Measurements from ENCODE around the gene SEMA6A. TPM values are rescaled to one million over a fixed set of nuclear protein-coding genes. Genes with fewer than 3 reads are reported as not detected.

Gene SEMA6A
- total and polyA plus RNA-seq, 10 of the 15 experiments (the other 5 are each of a cell fraction or from before 2014, with no cell fraction given): 0.16 to 10.2 (median 1.1) TPM

GRCh38 chr5:116424951-116425350, 149.7 kb downstream of the SEMA6A start:
- ATAC-seq: no peak
- H3K9me3 ChIP-seq (replicated peaks; ENCODE audit: control insufficient read depth, insufficient read depth, low read length): no peaks in the 10 kb centered on the region
- no peak for FAIRE-seq
- TF ChIP-seq POLR2AphosphoS2 (IDR thresholded peaks at IDR 0.05; ENCODE audit: low read depth, low read length) (no peak), DPF2 (IDR thresholded peaks at IDR 0.05) (no peak), SRF (IDR thresholded peaks at IDR 0.05; ENCODE audit: low read depth in 2 of 2, low read length in 2 of 2) (no peak), ZSCAN29 (IDR thresholded peaks at IDR 0.05) (no peak), SUZ12 (IDR thresholded peaks at IDR 0.05; ENCODE audit: unreplicated experiment) (no peak), ZZZ3 (IDR thresholded peaks at IDR 0.05; ENCODE audit: control insufficient read depth, insufficient read length, low read depth) (no peak), KAT2A (conservative IDR thresholded peaks at IDR 0.05; ENCODE audit: control insufficient read depth, low read depth, low read length) (no peak), TBL1XR1 (IDR thresholded peaks at IDR 0.05; ENCODE audit: low read depth, low read length) (no peak), HCFC1 (IDR thresholded peaks at IDR 0.05; ENCODE audit: low read length) (no peak), EGR1 (IDR thresholded peaks at IDR 0.05; ENCODE audit: borderline replicate concordance in 1 of 2, low read depth in 2 of 2, low read length in 2 of 2) (no peak), RELB (IDR thresholded peaks at IDR 0.05; ENCODE audit: low read depth) (no peak), NR2F1 (conservative IDR thresholded peaks at IDR 0.05) (no peak), ZNF207 (IDR thresholded peaks at IDR 0.05; ENCODE audit: borderline replicate concordance) (no peak), ZNF687 (IDR thresholded peaks at IDR 0.05) (no peak)
- TF ChIP-seq, protein P1, sequence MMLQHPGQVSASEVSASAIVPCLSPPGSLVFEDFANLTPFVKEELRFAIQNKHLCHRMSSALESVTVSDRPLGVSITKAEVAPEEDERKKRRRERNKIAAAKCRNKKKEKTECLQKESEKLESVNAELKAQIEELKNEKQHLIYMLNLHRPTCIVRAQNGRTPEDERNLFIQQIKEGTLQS (IDR thresholded peaks at IDR 0.05; ENCODE audit: borderline replicate concordance, extremely low read depth, low read depth, low read length): no peak
- no peaks in the 10 kb centered on the region for H4K20me1 ChIP-seq (ENCODE audit: control insufficient read depth, insufficient read depth)
- in situ Hi-C loops (cut with MboI): no loop called here
- no peaks in the 10 kb centered on the region for H3K36me3 ChIP-seq (ENCODE audit: control insufficient read depth in 2 of 2, insufficient read depth in 2 of 2, low read length in 1 of 2)
- ChIA-PET POLR2A (no interaction called here), CTCF (no interaction called here), RAD21 (ENCODE audit: unreplicated experiment) (no interaction called here), SMC1A (ENCODE audit: uncharacterized antibody, unreplicated experiment) (interaction anchor here (0.6 to 1.6 kb wide), 3 partner anchors 230 to 465 kb away, joined by 3 to 5 read pairs (median 4); no protein-coding TSS in a partner anchor)
- no peaks in the 10 kb centered on the region for H3K4me1 ChIP-seq (ENCODE audit: control insufficient read depth, insufficient read depth, low read length)
- H3K27ac ChIP-seq (ENCODE audit: control insufficient read depth, insufficient read depth): no peak overlapping the region
- no peak overlapping the region for H3K4me3 ChIP-seq
- BruUV-seq (replicated peaks): no TSS peak
- no peak overlapping the region for H2AFZ ChIP-seq (ENCODE audit: control insufficient read depth, low read depth, low read length)
- no peak overlapping the region for H3K4me2 ChIP-seq (ENCODE audit: control insufficient read depth, insufficient read depth)
- H3K79me2 ChIP-seq (ENCODE audit: control insufficient read depth, insufficient read depth, low read length): no peaks in the 10 kb centered on the region
- DNase-seq (ENCODE audit: low read depth, low spot score): no peak
- no peak overlapping the region for H3K9ac ChIP-seq (ENCODE audit: control insufficient read depth, insufficient read depth, low read length)
- intact Hi-C loops (cut with micrococcal nuclease; ENCODE audit: unreplicated experiment): no loop called here
- H3K27me3 ChIP-seq (replicated peaks in 1 of 2; ENCODE audit: control insufficient read depth in 2 of 2, insufficient read depth in 2 of 2, low read length in 1 of 2): no peaks in the 10 kb centered on the region
- WGBS (ENCODE audit: insufficient coverage, insufficient replicate concordance, low lambda C conversion rate, missing lambda C conversion rate): 10% methylated on average over 2 of the region's 2 CpGs
